K562 (cell line): Measurements from ENCODE around the gene DCUN1D4. TPM values are rescaled to one million over a fixed set of nuclear protein-coding genes. Genes with fewer than 3 reads are reported as not detected.

ENCODE experiments used
- CBX3 ChIP-seq, 2 experiments: IDR thresholded peaks; 1 replicate in 1 of 2; 2 replicates in 1 of 2; pipeline ENCODE4 v1.6.1; 2012; ENCODE audit warnings: inconsistent platforms in 2 of 2, low read length in 2 of 2, borderline replicate concordance in 1 of 2, control low read depth in 1 of 2
- CREM ChIP-seq: IDR thresholded peaks from 2 replicates; pipeline ENCODE4 v1.6.1; 2014; ENCODE audit warnings: antibody characterized with exemption, low read depth
- GATA2 ChIP-seq: sonication (generic); formaldehyde crosslinking; IDR thresholded peaks from 2 replicates; pipeline ENCODE4 v1.4.0; 2020; ENCODE audit warnings: mild to moderate bottlenecking, missing genetic modification reagents
- NBN ChIP-seq: fragments of 450-650 bp; IDR thresholded peaks from 2 replicates; pipeline ENCODE4 v1.6.1; 2016; ENCODE audit warnings: low read depth, mild to moderate bottlenecking
- NR1H2 ChIP-seq: sonication (generic); formaldehyde crosslinking; IDR thresholded peaks from 2 replicates; pipeline ENCODE4 v1.4.0; 2020; ENCODE audit warnings: mild to moderate bottlenecking, missing genetic modification reagents
- ZNF174 ChIP-seq: fragments of 250-450 bp; sonication (Bioruptor Pico); IDR thresholded peaks from 2 replicates; pipeline ENCODE4 v1.4.0; 2020; ENCODE audit warnings: mild to moderate bottlenecking
- ZNF780A ChIP-seq: fragments of 250-450 bp; sonication (Bioruptor Pico); IDR thresholded peaks from 2 replicates; pipeline ENCODE4 v1.5.0; 2021; ENCODE audit warnings: mild to moderate bottlenecking
- polyA plus RNA-seq, 8 experiments: library from polyadenylated mRNA; depleted of rRNA in 4 of 8; stranded (reverse) in 5 of 8; unstranded in 3 of 8; fragments of >200 nt; fragmentation: Nextera tagmentation in 2 of 8; fragmentation: Illumina TruSeq in 1 of 8; extraction: Ambion mirVana in 2 of 8; extraction: Trizol in 1 of 8; gene quantifications; 2 replicates each; pipeline versions ENCODE4 v1.2.1 to v1.2.3, GENCODE V29; 2011 to 2014; ENCODE audit warnings: inconsistent platforms in 1 of 8, missing spikeins in 1 of 8
- total RNA-seq, 7 experiments: library from RNA; depleted of rRNA in 6 of 7; stranded (reverse); fragments of >200 nt in 6 of 7; fragmentation: Illumina TruSeq in 2 of 7; extraction: Trizol in 2 of 7; gene quantifications; 2 replicates each; pipeline versions ENCODE4 v1.2.1 to v1.2.3, GENCODE V29; 2011 to 2021; ENCODE audit warnings: low replicate concordance in 1 of 7
- TF ChIP-seq, protein P1 (sequence below): fragments of 450-650 bp; IDR thresholded peaks from 2 replicates; pipeline ENCODE4 v1.6.1; 2016; ENCODE audit warnings: mild to moderate bottlenecking, moderate library complexity

Gene DCUN1D4
- total and polyA plus RNA-seq, 9 of the 15 experiments (the other 6 are each of a cell fraction or from before 2014, with no cell fraction given): 15.1 to 73.5 (median 23.0) TPM

DNA sequence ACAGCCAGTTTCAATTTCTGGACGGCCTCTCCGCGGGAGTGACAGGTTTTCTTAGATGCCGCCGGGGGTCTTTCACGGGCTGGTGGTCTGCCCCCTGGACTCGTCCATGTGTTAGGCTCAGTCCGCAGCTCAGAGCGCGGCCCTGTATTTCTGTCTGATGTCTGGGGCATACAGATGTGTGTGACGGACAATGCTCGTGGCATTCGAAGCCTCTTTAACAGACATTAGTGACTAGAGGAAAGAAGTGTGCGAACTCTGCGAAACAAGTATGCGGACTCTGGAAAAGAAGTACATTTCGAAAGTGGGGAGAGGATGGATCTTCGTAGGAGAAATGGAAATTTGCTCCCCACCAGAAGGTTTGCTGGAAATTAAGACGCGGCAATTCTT is 793 bp upstream of the DCUN1D4 start (continued):
- TF ChIP-seq, protein P1, sequence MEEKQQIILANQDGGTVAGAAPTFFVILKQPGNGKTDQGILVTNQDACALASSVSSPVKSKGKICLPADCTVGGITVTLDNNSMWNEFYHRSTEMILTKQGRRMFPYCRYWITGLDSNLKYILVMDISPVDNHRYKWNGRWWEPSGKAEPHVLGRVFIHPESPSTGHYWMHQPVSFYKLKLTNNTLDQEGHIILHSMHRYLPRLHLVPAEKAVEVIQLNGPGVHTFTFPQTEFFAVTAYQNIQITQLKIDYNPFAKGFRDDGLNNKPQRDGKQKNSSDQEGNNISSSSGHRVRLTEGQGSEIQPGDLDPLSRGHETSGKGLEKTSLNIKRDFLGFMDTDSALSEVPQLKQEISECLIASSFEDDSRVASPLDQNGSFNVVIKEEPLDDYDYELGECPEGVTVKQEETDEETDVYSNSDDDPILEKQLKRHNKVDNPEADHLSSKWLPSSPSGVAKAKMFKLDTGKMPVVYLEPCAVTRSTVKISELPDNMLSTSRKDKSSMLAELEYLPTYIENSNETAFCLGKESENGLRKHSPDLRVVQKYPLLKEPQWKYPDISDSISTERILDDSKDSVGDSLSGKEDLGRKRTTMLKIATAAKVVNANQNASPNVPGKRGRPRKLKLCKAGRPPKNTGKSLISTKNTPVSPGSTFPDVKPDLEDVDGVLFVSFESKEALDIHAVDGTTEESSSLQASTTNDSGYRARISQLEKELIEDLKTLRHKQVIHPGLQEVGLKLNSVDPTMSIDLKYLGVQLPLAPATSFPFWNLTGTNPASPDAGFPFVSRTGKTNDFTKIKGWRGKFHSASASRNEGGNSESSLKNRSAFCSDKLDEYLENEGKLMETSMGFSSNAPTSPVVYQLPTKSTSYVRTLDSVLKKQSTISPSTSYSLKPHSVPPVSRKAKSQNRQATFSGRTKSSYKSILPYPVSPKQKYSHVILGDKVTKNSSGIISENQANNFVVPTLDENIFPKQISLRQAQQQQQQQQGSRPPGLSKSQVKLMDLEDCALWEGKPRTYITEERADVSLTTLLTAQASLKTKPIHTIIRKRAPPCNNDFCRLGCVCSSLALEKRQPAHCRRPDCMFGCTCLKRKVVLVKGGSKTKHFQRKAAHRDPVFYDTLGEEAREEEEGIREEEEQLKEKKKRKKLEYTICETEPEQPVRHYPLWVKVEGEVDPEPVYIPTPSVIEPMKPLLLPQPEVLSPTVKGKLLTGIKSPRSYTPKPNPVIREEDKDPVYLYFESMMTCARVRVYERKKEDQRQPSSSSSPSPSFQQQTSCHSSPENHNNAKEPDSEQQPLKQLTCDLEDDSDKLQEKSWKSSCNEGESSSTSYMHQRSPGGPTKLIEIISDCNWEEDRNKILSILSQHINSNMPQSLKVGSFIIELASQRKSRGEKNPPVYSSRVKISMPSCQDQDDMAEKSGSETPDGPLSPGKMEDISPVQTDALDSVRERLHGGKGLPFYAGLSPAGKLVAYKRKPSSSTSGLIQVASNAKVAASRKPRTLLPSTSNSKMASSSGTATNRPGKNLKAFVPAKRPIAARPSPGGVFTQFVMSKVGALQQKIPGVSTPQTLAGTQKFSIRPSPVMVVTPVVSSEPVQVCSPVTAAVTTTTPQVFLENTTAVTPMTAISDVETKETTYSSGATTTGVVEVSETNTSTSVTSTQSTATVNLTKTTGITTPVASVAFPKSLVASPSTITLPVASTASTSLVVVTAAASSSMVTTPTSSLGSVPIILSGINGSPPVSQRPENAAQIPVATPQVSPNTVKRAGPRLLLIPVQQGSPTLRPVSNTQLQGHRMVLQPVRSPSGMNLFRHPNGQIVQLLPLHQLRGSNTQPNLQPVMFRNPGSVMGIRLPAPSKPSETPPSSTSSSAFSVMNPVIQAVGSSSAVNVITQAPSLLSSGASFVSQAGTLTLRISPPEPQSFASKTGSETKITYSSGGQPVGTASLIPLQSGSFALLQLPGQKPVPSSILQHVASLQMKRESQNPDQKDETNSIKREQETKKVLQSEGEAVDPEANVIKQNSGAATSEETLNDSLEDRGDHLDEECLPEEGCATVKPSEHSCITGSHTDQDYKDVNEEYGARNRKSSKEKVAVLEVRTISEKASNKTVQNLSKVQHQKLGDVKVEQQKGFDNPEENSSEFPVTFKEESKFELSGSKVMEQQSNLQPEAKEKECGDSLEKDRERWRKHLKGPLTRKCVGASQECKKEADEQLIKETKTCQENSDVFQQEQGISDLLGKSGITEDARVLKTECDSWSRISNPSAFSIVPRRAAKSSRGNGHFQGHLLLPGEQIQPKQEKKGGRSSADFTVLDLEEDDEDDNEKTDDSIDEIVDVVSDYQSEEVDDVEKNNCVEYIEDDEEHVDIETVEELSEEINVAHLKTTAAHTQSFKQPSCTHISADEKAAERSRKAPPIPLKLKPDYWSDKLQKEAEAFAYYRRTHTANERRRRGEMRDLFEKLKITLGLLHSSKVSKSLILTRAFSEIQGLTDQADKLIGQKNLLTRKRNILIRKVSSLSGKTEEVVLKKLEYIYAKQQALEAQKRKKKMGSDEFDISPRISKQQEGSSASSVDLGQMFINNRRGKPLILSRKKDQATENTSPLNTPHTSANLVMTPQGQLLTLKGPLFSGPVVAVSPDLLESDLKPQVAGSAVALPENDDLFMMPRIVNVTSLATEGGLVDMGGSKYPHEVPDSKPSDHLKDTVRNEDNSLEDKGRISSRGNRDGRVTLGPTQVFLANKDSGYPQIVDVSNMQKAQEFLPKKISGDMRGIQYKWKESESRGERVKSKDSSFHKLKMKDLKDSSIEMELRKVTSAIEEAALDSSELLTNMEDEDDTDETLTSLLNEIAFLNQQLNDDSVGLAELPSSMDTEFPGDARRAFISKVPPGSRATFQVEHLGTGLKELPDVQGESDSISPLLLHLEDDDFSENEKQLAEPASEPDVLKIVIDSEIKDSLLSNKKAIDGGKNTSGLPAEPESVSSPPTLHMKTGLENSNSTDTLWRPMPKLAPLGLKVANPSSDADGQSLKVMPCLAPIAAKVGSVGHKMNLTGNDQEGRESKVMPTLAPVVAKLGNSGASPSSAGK: peak; percentile 78; the same call in 1 of the 2 replicates
- TF ChIP-seq ZNF780A (no peak), CREM (0 out of 2 replicates have a peak, but pooled peaks have one; percentile 4), ZNF174 (CRISPR knock-in tag) (no peak), NBN (0 out of 2 replicates have a peak, but pooled peaks have one; percentile 34), NR1H2 (no peak), GATA2 (CRISPR knock-in tag) (no peak), CBX3 (IDR thresholded peaks at IDR 0.05; ENCODE audit: borderline replicate concordance in 1 of 2, low read length in 2 of 2) (no peak)
